CD14-positive monocyte (primary cell): ENCODE results near the gene FKBP5. TPM values are rescaled to one million over a fixed set of nuclear protein-coding genes. Genes with fewer than 3 reads are reported as not detected.

Experiments used
- DNase-seq, 3 donors: peaks; one replicate each; pipeline ENCODE4 v3.0.0-alpha.2; 2011 to 2022
- H2AFZ ChIP-seq: 2 replicates; pipeline ENCODE4 v1.6.0; 2012; ENCODE audit warnings: mild to moderate bottlenecking, low read depth, low read length, inconsistent platforms; ENCODE audit not compliant: insufficient read depth, poor library complexity, severe bottlenecking
- H3K27ac ChIP-seq, 2 donors: 1 replicate in 1 of 2; 2 replicates in 1 of 2; pipeline ENCODE4 v1.5.1; 2012 to 2013; ENCODE audit warnings: low read length in 2 of 2, control low read depth in 1 of 2, inconsistent platforms in 1 of 2, low read depth in 1 of 2, mild to moderate bottlenecking in 1 of 2
- H3K27me3 ChIP-seq, 2 donors: one replicate each; pipeline versions ENCODE4 v1.6.0 to v1.6.1; 2011 to 2013; ENCODE audit warnings: low read length in 2 of 2; ENCODE audit not compliant: control insufficient read depth in 2 of 2, insufficient read depth in 2 of 2
- H3K36me3 ChIP-seq, 2 donors: replicated peaks in 1 of 2; 1 replicate in 1 of 2; 2 replicates in 1 of 2; pipeline versions ENCODE4 v1.5.1 to v1.6.1; 2012 to 2013; ENCODE audit warnings: low read length in 2 of 2, control low read depth in 1 of 2, inconsistent platforms in 1 of 2, mild to moderate bottlenecking in 1 of 2; ENCODE audit not compliant: insufficient read depth in 2 of 2, control insufficient read depth in 1 of 2
- H3K4me1 ChIP-seq, 2 donors: 1 replicate in 1 of 2; 2 replicates in 1 of 2; pipeline versions ENCODE4 v1.5.1 to v1.6.1; 2012 to 2013; ENCODE audit warnings: low read length in 2 of 2, control low read depth in 1 of 2, inconsistent platforms in 1 of 2, mild to moderate bottlenecking in 1 of 2, moderate library complexity in 1 of 2; ENCODE audit not compliant: insufficient read depth in 2 of 2, control insufficient read depth in 1 of 2
- H3K4me2 ChIP-seq: replicated peaks from 2 replicates; pipeline ENCODE3; 2012; ENCODE audit warnings: low read length, moderate library complexity, mild to moderate bottlenecking; ENCODE audit not compliant: poor library complexity, severe bottlenecking; ENCODE audit errors: extremely low read depth
- H3K4me3 ChIP-seq, 3 experiments: fragments of 200-600 bp in 1 of 3; sonication (generic) in 1 of 3; replicated peaks in 1 of 3; 1 replicate in 2 of 3; 2 replicates in 1 of 3; pipeline ENCODE4 v1.5.1; 2011 to 2013; ENCODE audit warnings: low read length in 3 of 3, mild to moderate bottlenecking in 3 of 3, control low read depth in 2 of 3, low read depth in 2 of 3, inconsistent platforms in 1 of 3, moderate library complexity in 1 of 3
- H3K79me2 ChIP-seq: 2 replicates; pipeline ENCODE4 v1.6.0; 2012; ENCODE audit warnings: mild to moderate bottlenecking, control low read depth, inconsistent platforms, low read length, moderate library complexity; ENCODE audit not compliant: insufficient read depth
- H3K9ac ChIP-seq: 2 replicates; pipeline ENCODE4 v1.6.0; 2017; ENCODE audit warnings: low read length, mild to moderate bottlenecking; ENCODE audit not compliant: insufficient read depth, poor library complexity, severe bottlenecking
- H3K9me3 ChIP-seq, 2 donors: replicated peaks in 1 of 2; 1 replicate in 1 of 2; 2 replicates in 1 of 2; pipeline versions ENCODE4 v1.5.1 to v1.6.1; 2012 to 2013; ENCODE audit warnings: low read length in 2 of 2, control low read depth in 1 of 2; ENCODE audit not compliant: control insufficient read depth in 1 of 2, insufficient read depth in 1 of 2
- H4K20me1 ChIP-seq: 2 replicates; pipeline ENCODE4 v1.6.0; 2012; ENCODE audit warnings: mild to moderate bottlenecking, low read length, control low read depth, moderate library complexity; ENCODE audit not compliant: insufficient read depth
- H3K27ac Mint-ChIP-seq, 7 donors: one replicate each; pipeline ENCODE4 v1.8.0; 2020; ENCODE audit warnings: mild to moderate bottlenecking in 7 of 7, mixed read lengths in 7 of 7, moderate library complexity in 6 of 7, inconsistent platforms in 2 of 7
- H3K27me3 Mint-ChIP-seq, 3 donors: one replicate each; pipeline ENCODE4 v1.8.0; 2021 to 2022; ENCODE audit warnings: low read depth in 3 of 3, mild to moderate bottlenecking in 3 of 3, mixed read lengths in 3 of 3, moderate library complexity in 3 of 3, inconsistent platforms in 1 of 3
- H3K36me3 Mint-ChIP-seq, 2 donors: one replicate each; pipeline ENCODE4 v1.8.0; 2020; ENCODE audit warnings: mixed read lengths in 2 of 2, inconsistent platforms in 1 of 2, mild to moderate bottlenecking in 1 of 2
- H3K4me1 Mint-ChIP-seq: one replicate; pipeline ENCODE4 v1.8.0; 2020; ENCODE audit warnings: mild to moderate bottlenecking, mixed read lengths
- H3K4me3 Mint-ChIP-seq, 2 donors: one replicate each; pipeline ENCODE4 v1.8.0; 2020; ENCODE audit warnings: mild to moderate bottlenecking in 2 of 2, mixed read lengths in 2 of 2, moderate library complexity in 1 of 2
- H3K9me3 Mint-ChIP-seq, 7 donors: one replicate each; pipeline ENCODE4 v1.8.0; 2020 to 2022; ENCODE audit warnings: mixed read lengths in 7 of 7, mild to moderate bottlenecking in 6 of 7, moderate library complexity in 6 of 7, inconsistent platforms in 2 of 7
- CTCF ChIP-seq: fragments of 200-600 bp; IDR thresholded peaks from one replicate; pipeline ENCODE4 v1.8.0; 2022; ENCODE audit warnings: antibody characterized with exemption, mild to moderate bottlenecking
- WGBS: methylation state at CpG from one replicate; pipeline ENCODE4 v1.1.5; 2013; ENCODE audit warnings: missing lambda C conversion rate; ENCODE audit not compliant: insufficient coverage; 5-methylcytosine and 5-hydroxymethylcytosine counted together
- intact Hi-C, 2 donors: fragments of 100-400 bp; cut with micrococcal nuclease; formaldehyde crosslinking; loops; one replicate each; pipeline versions ENCODE4 v1.15.0 to v1.15.1; 2023
- polyA plus RNA-seq, 3 donors: library from polyadenylated mRNA; depleted of rRNA in 1 of 3; unstranded in 2 of 3; stranded (reverse) in 1 of 3; fragments of 300-500 nt in 2 of 3; fragments of >200 nt in 1 of 3; fragmentation: Illumina TruSeq in 2 of 3; gene quantifications; 1 replicate in 2 of 3; 2 replicates in 1 of 3; pipeline ENCODE4 v1.2.3, GENCODE V29; 2012 to 2021

The FKBP5 gene
- polyA plus RNA-seq, 3 donors = 20.2 to 58.5 (median 56.9) TPM

DNA sequence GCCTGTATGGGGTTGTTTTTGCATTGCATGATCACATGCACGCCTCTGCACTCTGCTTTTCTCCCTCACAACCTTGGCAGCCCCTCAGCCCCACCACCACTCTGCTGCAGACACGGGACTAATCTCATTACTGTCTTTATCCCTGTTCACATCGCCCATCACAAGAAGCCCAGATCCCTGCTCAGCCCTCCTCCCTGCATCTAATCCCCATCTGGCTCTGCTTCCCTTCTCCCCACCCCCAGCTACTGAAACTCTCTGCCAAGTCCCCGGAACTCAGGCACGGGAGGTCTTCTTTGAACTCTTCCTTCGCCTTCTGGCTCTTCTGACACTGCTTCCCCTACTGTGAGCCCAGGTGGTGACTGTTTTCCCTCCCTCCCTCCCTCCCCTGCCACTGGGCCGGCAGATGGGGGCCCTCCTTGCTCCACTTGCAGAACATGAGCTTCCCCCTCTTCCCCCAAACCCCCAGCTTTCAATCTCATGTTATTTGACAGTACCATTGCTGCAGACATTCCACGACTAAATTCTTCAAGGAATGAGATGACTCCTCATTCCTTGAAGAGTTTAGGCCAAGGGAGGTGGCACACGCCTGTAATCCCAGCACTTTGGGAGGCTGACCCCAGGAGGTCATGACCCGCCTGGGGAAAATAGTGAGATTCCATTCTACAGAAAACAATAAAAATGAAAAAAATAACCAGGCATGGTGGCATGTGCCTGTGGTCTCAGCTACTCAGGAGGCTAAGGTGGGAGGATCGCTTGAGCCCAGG, 154.1 kb downstream of the FKBP5 start:
- H4K20me1 ChIP-seq = no peaks in the 10 kb centered on the region
- Mint-ChIP-seq H3K27me3 (peaks cover 2 to 10% (median 4%) of the 10 kb centered on the region in 3 donors), H3K36me3 (no peaks in the 10 kb centered on the region), H3K4me1 (peaks cover 4% of the 10 kb centered on the region), H3K9me3 (no peaks in the 10 kb centered on the region), H3K4me3 (no peak overlapping the region), H3K27ac (no peak overlapping the region)
- H3K9ac ChIP-seq = no peak overlapping the region
- H3K4me1 ChIP-seq = no peaks in the 10 kb centered on the region
- H3K4me3 ChIP-seq = no peak overlapping the region
- H3K36me3 ChIP-seq = no peaks in the 10 kb centered on the region
- no peak overlapping the region for H2AFZ ChIP-seq
- DNase-seq = no peak
- no peaks in the 10 kb centered on the region for H3K9me3 ChIP-seq
- H3K4me2 ChIP-seq = no peak overlapping the region
- no peaks in the 10 kb centered on the region for H3K79me2 ChIP-seq
- TF ChIP-seq CTCF = no peak
- WGBS = 52% methylated on average over 7 of the region's 11 CpGs
- intact Hi-C loops = no loop called here
- no peaks in the 10 kb centered on the region for H3K27me3 ChIP-seq
- no peak overlapping the region for H3K27ac ChIP-seq

DNA sequence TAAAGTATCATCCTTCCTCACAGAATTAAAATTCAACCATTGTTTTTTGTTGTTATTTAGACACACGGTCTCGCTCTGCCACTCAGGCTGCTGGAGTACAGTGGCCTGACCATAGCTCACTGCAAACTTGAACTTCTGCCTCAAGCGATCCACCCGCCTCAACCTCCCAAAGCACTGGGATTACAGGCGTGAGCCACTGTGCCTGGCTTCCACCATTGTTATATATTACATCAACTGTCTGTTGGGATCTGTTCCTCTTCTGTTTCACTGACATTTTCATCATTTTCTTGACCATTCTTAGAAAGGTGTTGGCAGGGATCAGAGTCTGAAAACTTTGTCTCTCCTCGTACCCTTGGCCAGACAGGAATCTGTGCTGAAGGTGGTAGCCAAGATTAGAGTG, 154.7 kb downstream of the FKBP5 start:
- no peaks in the 10 kb centered on the region for H3K36me3 ChIP-seq
- Mint-ChIP-seq H3K27ac (no peak overlapping the region), H3K36me3 (no peaks in the 10 kb centered on the region), H3K4me1 (peaks cover 4% of the 10 kb centered on the region), H3K27me3 (peaks cover 2 to 10% (median 6%) of the 10 kb centered on the region in 3 donors), H3K4me3 (no peak overlapping the region), H3K9me3 (no peaks in the 10 kb centered on the region)
- H3K9ac ChIP-seq = no peak overlapping the region
- intact Hi-C loops = no loop called here
- no peak overlapping the region for H3K27ac ChIP-seq
- no peak overlapping the region for H3K4me2 ChIP-seq
- no peaks in the 10 kb centered on the region for H3K9me3 ChIP-seq
- no peak overlapping the region for H2AFZ ChIP-seq
- no peaks in the 10 kb centered on the region for H3K4me1 ChIP-seq
- DNase-seq = no peak
- no peaks in the 10 kb centered on the region for H3K27me3 ChIP-seq
- no peaks in the 10 kb centered on the region for H4K20me1 ChIP-seq
- WGBS = 93% methylated on average over 2 of the region's 6 CpGs
- H3K4me3 ChIP-seq = no peak overlapping the region
- no peak for TF ChIP-seq CTCF
- no peaks in the 10 kb centered on the region for H3K79me2 ChIP-seq
